PC-3 (cell line): Measurements from ENCODE around the gene PAPOLA. TPM values are rescaled to one million over a fixed set of nuclear protein-coding genes. Genes with fewer than 3 reads are reported as not detected.

Source experiments
- ATAC-seq: fragments of 200-7000 bp; cut with Tn5 transposase; 2 replicates; pipeline ENCODE4 v1.9.1; 2020; ENCODE audit warnings: mild to moderate bottlenecking, moderate library complexity
- BruUV-seq: library from RNA; stranded (reverse); fragments of 400-500 nt; replicated peaks from 2 replicates; lab custom pipeline; 2021; lab: Mats Ljungman, UMichigan
- CTCF ChIA-PET: fragments of 300-600 bp; sonication (Branson Sonifier 250); formaldehyde crosslinking; loops from one replicate; lab custom pipeline; 2022; ENCODE audit warnings: antibody characterized with exemption; lab: Charles Lee
- POLR2A ChIA-PET: fragments of 300-600 bp; sonication (Branson Sonifier 250); formaldehyde crosslinking; loops from one replicate; lab custom pipeline; 2022; ENCODE audit warnings: antibody characterized with exemption; ENCODE audit not compliant: unreplicated experiment; lab: Charles Lee
- DNase-seq: peaks from one replicate; pipeline ENCODE4 v3.0.0-alpha.2; 2015
- H2AFZ ChIP-seq: fragments of 300-600 bp; sonication (generic); 2 replicates; pipeline ENCODE4 v1.6.0; 2016; ENCODE audit warnings: antibody characterized with exemption, low read length
- H3F3A ChIP-seq: fragments of 300-600 bp; sonication (generic); one replicate; pipeline ENCODE4 v1.6.0; 2017; ENCODE audit warnings: antibody characterized with exemption, low read length, control low read depth, mild to moderate bottlenecking; ENCODE audit not compliant: unreplicated experiment
- H3K27ac ChIP-seq: fragments of 300-600 bp; sonication (generic); 2 replicates; pipeline ENCODE4 v1.5.1; 2016; ENCODE audit warnings: mild to moderate bottlenecking, low read length
- H3K27me3 ChIP-seq: fragments of 300-600 bp; sonication (generic); 2 replicates; pipeline ENCODE4 v1.6.1; 2016; ENCODE audit warnings: low read length, mixed read lengths
- H3K36me3 ChIP-seq: fragments of 300-600 bp; sonication (generic); 2 replicates; pipeline ENCODE4 v1.6.1; 2016; ENCODE audit warnings: low read depth, mixed run types, low read length, mixed read lengths
- H3K4me1 ChIP-seq: fragments of 300-600 bp; sonication (generic); 2 replicates; pipeline ENCODE4 v1.5.1; 2016; ENCODE audit warnings: low read length; ENCODE audit not compliant: insufficient read depth
- H3K4me2 ChIP-seq: fragments of 300-600 bp; sonication (generic); 2 replicates; pipeline ENCODE4 v1.6.0; 2016; ENCODE audit warnings: low read length
- H3K4me3 ChIP-seq: fragments of 300-600 bp; sonication (generic); 2 replicates; pipeline ENCODE4 v1.5.1; 2016; ENCODE audit warnings: mild to moderate bottlenecking, low read length, mixed read lengths
- H3K79me2 ChIP-seq: fragments of 300-600 bp; sonication (generic); 2 replicates; pipeline ENCODE4 v1.6.1; 2017; ENCODE audit warnings: low read length, mixed read lengths
- H3K9ac ChIP-seq: fragments of 300-600 bp; sonication (generic); 2 replicates; pipeline ENCODE4 v1.6.0; 2016; ENCODE audit warnings: mild to moderate bottlenecking, low read length
- H3K9me2 ChIP-seq: fragments of 300-600 bp; sonication (generic); replicated peaks from 2 replicates; pipeline ENCODE4 v1.6.1; 2016; ENCODE audit warnings: mixed run types, low read length, mixed read lengths
- H3K9me3 ChIP-seq: fragments of 300-600 bp; sonication (generic); 2 replicates; pipeline ENCODE4 v1.6.1; 2016; ENCODE audit warnings: low read length, mixed read lengths
- H4K20me1 ChIP-seq: fragments of 300-600 bp; sonication (generic); 2 replicates; pipeline ENCODE4 v1.6.1; 2016; ENCODE audit warnings: low read length, mixed read lengths
- EZH2 ChIP-seq: fragments of 300-600 bp; sonication (generic); IDR thresholded peaks from one replicate; pipeline ENCODE4 v1.6.1; 2017; ENCODE audit warnings: antibody characterized with exemption, mild to moderate bottlenecking, low read length; ENCODE audit not compliant: unreplicated experiment
- EZH2phosphoT487 ChIP-seq: fragments of 300-600 bp; sonication (generic); IDR thresholded peaks from 2 replicates; pipeline ENCODE4 v1.6.1; 2018; ENCODE audit warnings: mild to moderate bottlenecking, antibody characterized with exemption, low read length, borderline replicate concordance
- intact Hi-C: fragments of 100-400 bp; cut with micrococcal nuclease; formaldehyde crosslinking; loops from 2 replicates; pipeline ENCODE4 v1.9.0; 2023
- total RNA-seq: library from RNA; depleted of rRNA; stranded (reverse); fragments of >200 nt; gene quantifications from 2 replicates; pipeline ENCODE4 v1.2.3, GENCODE V29; 2014
- TF ChIP-seq, protein P1 (sequence below): fragments of 300-600 bp; sonication (generic); conservative IDR thresholded peaks from 2 replicates; pipeline ENCODE4 v1.5.1; 2017; ENCODE audit warnings: antibody characterized with exemption, low read depth, mild to moderate bottlenecking, low read length

PAPOLA gene
- total RNA-seq, 1 experiment from 2014 or later, result 111 TPM

DNA sequence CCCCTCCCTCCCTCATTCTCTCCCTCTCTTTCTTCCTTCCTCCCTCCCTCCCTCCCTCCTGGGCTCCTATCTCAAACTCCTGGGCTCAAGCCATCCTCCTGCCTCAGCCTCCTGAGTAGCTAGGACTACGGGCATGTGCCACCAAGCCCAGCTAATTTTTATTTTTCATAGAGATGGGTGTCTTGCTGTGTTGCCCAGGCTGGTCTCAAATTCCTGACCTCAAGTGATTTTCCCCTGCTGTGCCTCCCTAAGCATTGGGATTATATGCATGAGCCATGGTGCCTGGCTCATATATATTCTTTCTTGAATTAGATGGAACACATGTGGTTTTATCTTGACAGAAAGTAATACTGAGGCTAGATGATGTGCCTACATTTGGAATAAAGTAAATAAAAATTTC is 14.2 kb downstream of the PAPOLA start:
- peaks cover 98% of the 10 kb centered on the region for H3K79me2 ChIP-seq
- no peak overlapping the region for H3K4me2 ChIP-seq
- no TSS peak for BruUV-seq
- no peaks in the 10 kb centered on the region for H3K4me1 ChIP-seq
- H3K9ac ChIP-seq, result no peak overlapping the region
- ChIA-PET CTCF (interaction anchor here (0.6 kb wide), 1 partner anchor 10 kb away, joined by 7 read pairs; no protein-coding TSS in a partner anchor), POLR2A (no interaction called here)
- H2AFZ ChIP-seq, result no peak overlapping the region
- H3K36me3 ChIP-seq, result peaks cover 7% of the 10 kb centered on the region
- no peaks in the 10 kb centered on the region for H3F3A ChIP-seq
- ATAC-seq (no peak), DNase-seq (no peak)
- H3K9me3 ChIP-seq, result no peaks in the 10 kb centered on the region
- no peaks in the 10 kb centered on the region for H3K27me3 ChIP-seq
- intact Hi-C loops, result no loop called here
- TF ChIP-seq EZH2 (no peak), EZH2phosphoT487 (no peak)
- TF ChIP-seq, protein P1, sequence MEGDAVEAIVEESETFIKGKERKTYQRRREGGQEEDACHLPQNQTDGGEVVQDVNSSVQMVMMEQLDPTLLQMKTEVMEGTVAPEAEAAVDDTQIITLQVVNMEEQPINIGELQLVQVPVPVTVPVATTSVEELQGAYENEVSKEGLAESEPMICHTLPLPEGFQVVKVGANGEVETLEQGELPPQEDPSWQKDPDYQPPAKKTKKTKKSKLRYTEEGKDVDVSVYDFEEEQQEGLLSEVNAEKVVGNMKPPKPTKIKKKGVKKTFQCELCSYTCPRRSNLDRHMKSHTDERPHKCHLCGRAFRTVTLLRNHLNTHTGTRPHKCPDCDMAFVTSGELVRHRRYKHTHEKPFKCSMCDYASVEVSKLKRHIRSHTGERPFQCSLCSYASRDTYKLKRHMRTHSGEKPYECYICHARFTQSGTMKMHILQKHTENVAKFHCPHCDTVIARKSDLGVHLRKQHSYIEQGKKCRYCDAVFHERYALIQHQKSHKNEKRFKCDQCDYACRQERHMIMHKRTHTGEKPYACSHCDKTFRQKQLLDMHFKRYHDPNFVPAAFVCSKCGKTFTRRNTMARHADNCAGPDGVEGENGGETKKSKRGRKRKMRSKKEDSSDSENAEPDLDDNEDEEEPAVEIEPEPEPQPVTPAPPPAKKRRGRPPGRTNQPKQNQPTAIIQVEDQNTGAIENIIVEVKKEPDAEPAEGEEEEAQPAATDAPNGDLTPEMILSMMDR, result no peak
- no peak overlapping the region for H3K4me3 ChIP-seq
- H3K9me2 ChIP-seq, result no peaks in the 10 kb centered on the region
- no peak overlapping the region for H3K27ac ChIP-seq
- peaks cover 67% of the 10 kb centered on the region for H4K20me1 ChIP-seq

DNA sequence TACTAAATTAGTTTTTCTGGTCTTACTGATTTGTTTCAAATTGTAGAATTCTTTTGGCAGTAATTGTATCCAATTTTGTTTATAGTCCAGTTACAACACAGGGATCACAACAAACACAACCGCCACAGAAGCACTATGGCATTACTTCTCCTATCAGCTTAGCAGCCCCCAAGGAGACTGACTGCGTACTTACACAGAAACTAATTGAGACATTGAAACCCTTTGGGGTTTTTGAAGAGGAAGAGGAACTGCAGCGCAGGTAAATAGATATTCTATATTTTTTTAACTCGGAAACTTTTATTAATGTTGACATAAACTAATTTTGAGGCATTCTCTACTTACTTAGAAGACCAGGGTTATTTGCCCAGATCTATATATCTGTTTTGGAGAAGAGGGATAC is 17.8 kb downstream of the PAPOLA start:
- Histone ChIP-seq H3K4me1 (no peaks in the 10 kb centered on the region), H3K9me2 (no peaks in the 10 kb centered on the region), H3F3A (no peaks in the 10 kb centered on the region), H3K79me2 (peaks cover 93% of the 10 kb centered on the region), H3K9ac (no peak overlapping the region), H3K4me2 (no peak overlapping the region), H3K27ac (no peak overlapping the region), H3K36me3 (peaks cover 18% of the 10 kb centered on the region), H3K4me3 (no peak overlapping the region), H2AFZ (no peak overlapping the region), H3K9me3 (no peaks in the 10 kb centered on the region), H3K27me3 (no peaks in the 10 kb centered on the region), H4K20me1 (peaks cover 34% of the 10 kb centered on the region)
- TF ChIP-seq, protein P1, result no peak
- no peak for TF ChIP-seq EZH2phosphoT487
- no peak for TF ChIP-seq EZH2
- ATAC-seq, result no peak
- ChIA-PET CTCF (no interaction called here), POLR2A (no interaction called here)
- DNase-seq, result no peak
- intact Hi-C loops, result no loop called here
- no TSS peak for BruUV-seq

DNA sequence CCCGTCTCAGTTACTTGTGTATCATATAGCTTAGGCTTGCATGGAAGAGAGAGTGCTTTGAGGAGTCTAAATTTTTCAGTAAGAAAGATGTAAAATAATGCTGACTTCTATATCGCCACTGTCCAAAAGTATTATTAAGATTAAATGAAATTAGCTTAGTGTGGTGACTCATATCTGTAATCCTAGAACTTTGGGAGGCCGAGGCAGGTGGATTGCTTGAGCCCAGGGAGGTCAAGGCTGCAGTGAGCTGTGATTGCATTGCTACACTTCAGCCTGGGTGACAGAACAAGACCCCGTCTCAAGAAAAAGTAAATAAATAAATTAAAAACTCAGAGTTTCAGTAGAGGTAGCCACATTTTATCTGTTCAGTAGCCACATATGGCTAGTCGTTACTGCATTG is 23.3 kb downstream of the PAPOLA start:
- POLR2A ChIA-PET, result no interaction called here

More for the DNA sequence above, 23.3 kb downstream of the PAPOLA start:
- no peaks in the 10 kb centered on the region for H4K20me1 ChIP-seq
- no peak overlapping the region for H3K9ac ChIP-seq
- ATAC-seq, result no peak
- BruUV-seq, result no TSS peak
- no peaks in the 10 kb centered on the region for H3F3A ChIP-seq
- TF ChIP-seq EZH2, result no peak
- TF ChIP-seq EZH2phosphoT487, result no peak
- TF ChIP-seq, protein P1, result no peak
- H3K4me2 ChIP-seq, result no peak overlapping the region
- no peak for DNase-seq
- no peaks in the 10 kb centered on the region for H3K27me3 ChIP-seq
- H3K36me3 ChIP-seq, result peaks cover 53% of the 10 kb centered on the region
- no peak overlapping the region for H2AFZ ChIP-seq
- no peak overlapping the region for H3K4me3 ChIP-seq
- CTCF ChIA-PET, result no interaction called here
- no peaks in the 10 kb centered on the region for H3K9me3 ChIP-seq
- no peaks in the 10 kb centered on the region for H3K4me1 ChIP-seq
- intact Hi-C loops, result no loop called here
- peaks cover 63% of the 10 kb centered on the region for H3K79me2 ChIP-seq
- H3K27ac ChIP-seq, result no peak overlapping the region
- H3K9me2 ChIP-seq, result no peaks in the 10 kb centered on the region
